SK-N-SH treated with all-trans-retinoic acid at 6 μM for 48 hours (cell line): ENCODE measurements around the gene SLC9A2.

Experiments
- ARNTL ChIP-seq: fragments of 450-650 bp; formaldehyde crosslinking; IDR thresholded peaks from 2 replicates; pipeline ENCODE4 v1.5.0; 2020; ENCODE audit warnings: low read depth, mild to moderate bottlenecking, moderate library complexity, borderline replicate concordance
- BACH2 ChIP-seq: fragments of 250-450 bp; sonication (Bioruptor Pico); IDR thresholded peaks from 2 replicates; pipeline ENCODE4 v1.9.0; 2021; ENCODE audit warnings: mild to moderate bottlenecking, borderline replicate concordance
- CREB5 ChIP-seq: fragments of 250-450 bp; sonication (Bioruptor Pico); IDR thresholded peaks from 2 replicates; pipeline ENCODE4 v1.5.1; 2020; ENCODE audit warnings: low read depth, mild to moderate bottlenecking, moderate library complexity
- OSR1 ChIP-seq: fragments of 250-450 bp; sonication (Bioruptor Pico); IDR thresholded peaks from 2 replicates; pipeline ENCODE4 v1.8.0; 2022; ENCODE audit warnings: moderate library complexity, mild to moderate bottlenecking, inconsistent platforms
- PATZ1 ChIP-seq: fragments of 250-450 bp; sonication (Bioruptor Pico); IDR thresholded peaks from 2 replicates; pipeline ENCODE4 v1.8.0; 2020; ENCODE audit warnings: mild to moderate bottlenecking, moderate library complexity, borderline replicate concordance
- PPARA ChIP-seq: fragments of 250-450 bp; sonication (Bioruptor Pico); IDR thresholded peaks from 2 replicates; pipeline ENCODE4 v1.5.0; 2020; ENCODE audit warnings: mild to moderate bottlenecking, borderline replicate concordance
- TSHZ2 ChIP-seq: fragments of 250-450 bp; sonication (Bioruptor Pico); IDR thresholded peaks from 2 replicates; pipeline ENCODE4 v1.5.0; 2020; ENCODE audit warnings: mild to moderate bottlenecking, moderate library complexity
- ZNF8 ChIP-seq: fragments of 450-650 bp; formaldehyde crosslinking; IDR thresholded peaks from 2 replicates; pipeline ENCODE4 v1.5.0; 2020; ENCODE audit warnings: mild to moderate bottlenecking, moderate library complexity

GRCh38 chr2:102589444-102589843 is 29.9 kb upstream of the SLC9A2 start:
- no peak for TF ChIP-seq TSHZ2
- no peak for TF ChIP-seq PATZ1
- no peak for TF ChIP-seq ZNF8 (CRISPR knock-in tag)
- TF ChIP-seq BACH2 = no peak
- no peak for TF ChIP-seq CREB5 (CRISPR knock-in tag)
- no peak for TF ChIP-seq ARNTL
- TF ChIP-seq PPARA (CRISPR knock-in tag) = no peak
- TF ChIP-seq OSR1 = no peak
